Measurements from ENCODE around the gene CDH7.

The CDH7 gene

GRCh38 chr18:65821911-65822310, 71.1 kb downstream of the CDH7 start:
- no peaks in the 10 kb centered on the region for H3K27me3 ChIP-seq (ENCODE audit: control insufficient read depth, low read length)
- no peak overlapping the region for H3K27ac ChIP-seq (ENCODE audit: low read depth, low read length)
- H3K79me2 ChIP-seq (ENCODE audit: control insufficient read depth, low read length) = no peaks in the 10 kb centered on the region
- H3K36me3 ChIP-seq (ENCODE audit: control insufficient read depth, low read length) = no peaks in the 10 kb centered on the region
- H3K9me3 ChIP-seq (ENCODE audit: control insufficient read depth, insufficient read depth, low read length) = no peaks in the 10 kb centered on the region; the same call in 1 of the 2 replicates
- H3K4me2 ChIP-seq (ENCODE audit: low read length) = no peak overlapping the region
- no peaks in the 10 kb centered on the region for H3F3A ChIP-seq (ENCODE audit: control insufficient read depth, insufficient read depth)
- TF ChIP-seq CTCF (IDR thresholded peaks at IDR 0.05; ENCODE audit: low read depth, low read length, poor library complexity, severe bottlenecking) (no peak), EZH2phosphoT487 (IDR thresholded peaks at IDR 0.05; ENCODE audit: borderline replicate concordance, low read length) (no peak)
- no peaks in the 10 kb centered on the region for H3K9me2 ChIP-seq (replicated peaks; ENCODE audit: control insufficient read depth, low read length)
- no peaks in the 10 kb centered on the region for H4K20me1 ChIP-seq (ENCODE audit: control insufficient read depth, insufficient read depth, low read depth, low read length)
- no peaks in the 10 kb centered on the region for H3K4me1 ChIP-seq (ENCODE audit: control insufficient read depth, low read length)
- H3K4me3 ChIP-seq (ENCODE audit: low read length) = no peak overlapping the region

- H3K36me3 ChIP-seq (ENCODE audit: control insufficient read depth, low read length) = no peaks in the 10 kb centered on the region
- no peaks in the 10 kb centered on the region for H3K27me3 ChIP-seq (ENCODE audit: control insufficient read depth, low read length)
- no peaks in the 10 kb centered on the region for H3K4me1 ChIP-seq (ENCODE audit: control insufficient read depth, low read length)
- H3K27ac ChIP-seq (ENCODE audit: low read depth, low read length) = no peak overlapping the region
- H3K4me3 ChIP-seq (ENCODE audit: low read length) = no peak overlapping the region
- no peaks in the 10 kb centered on the region for H4K20me1 ChIP-seq (ENCODE audit: control insufficient read depth, insufficient read depth, low read depth, low read length)
- no peaks in the 10 kb centered on the region for H3F3A ChIP-seq (ENCODE audit: control insufficient read depth, insufficient read depth)
- H3K9me3 ChIP-seq (ENCODE audit: control insufficient read depth, insufficient read depth, low read length) = no peaks in the 10 kb centered on the region; the same call in 1 of the 2 replicates
- TF ChIP-seq EZH2phosphoT487 (IDR thresholded peaks at IDR 0.05; ENCODE audit: borderline replicate concordance, low read length) (no peak), CTCF (IDR thresholded peaks at IDR 0.05; ENCODE audit: low read depth, low read length, poor library complexity, severe bottlenecking) (no peak)
- H3K79me2 ChIP-seq (ENCODE audit: control insufficient read depth, low read length) = no peaks in the 10 kb centered on the region
- H3K4me2 ChIP-seq (ENCODE audit: low read length) = no peak overlapping the region
- no peaks in the 10 kb centered on the region for H3K9me2 ChIP-seq (replicated peaks; ENCODE audit: control insufficient read depth, low read length)
Observed at GRCh38 chr18:65822826-65823225, 72.0 kb downstream of the CDH7 start.

GRCh38 chr18:65827444-65827843, 76.6 kb downstream of the CDH7 start:
- H4K20me1 ChIP-seq (ENCODE audit: control insufficient read depth, insufficient read depth, low read depth, low read length) = no peaks in the 10 kb centered on the region
- no peak overlapping the region for H3K27ac ChIP-seq (ENCODE audit: low read depth, low read length)
- no peaks in the 10 kb centered on the region for H3K79me2 ChIP-seq (ENCODE audit: control insufficient read depth, low read length)
- H3K4me2 ChIP-seq (ENCODE audit: low read length) = no peak overlapping the region
- no peaks in the 10 kb centered on the region for H3K9me3 ChIP-seq (ENCODE audit: control insufficient read depth, insufficient read depth, low read length)
- H3K36me3 ChIP-seq (ENCODE audit: control insufficient read depth, low read length) = no peaks in the 10 kb centered on the region
- no peaks in the 10 kb centered on the region for H3K9me2 ChIP-seq (replicated peaks; ENCODE audit: control insufficient read depth, low read length)
- H3K4me1 ChIP-seq (ENCODE audit: control insufficient read depth, low read length) = no peaks in the 10 kb centered on the region
- no peak for TF ChIP-seq CTCF (IDR thresholded peaks at IDR 0.05; ENCODE audit: low read depth, low read length, poor library complexity, severe bottlenecking)
- TF ChIP-seq EZH2phosphoT487 (IDR thresholded peaks at IDR 0.05; ENCODE audit: borderline replicate concordance, low read length) = no peak
- H3F3A ChIP-seq (ENCODE audit: control insufficient read depth, insufficient read depth) = no peaks in the 10 kb centered on the region
- H3K4me3 ChIP-seq (ENCODE audit: low read length) = no peak overlapping the region
- H3K27me3 ChIP-seq (ENCODE audit: control insufficient read depth, low read length) = no peaks in the 10 kb centered on the region

DNA sequence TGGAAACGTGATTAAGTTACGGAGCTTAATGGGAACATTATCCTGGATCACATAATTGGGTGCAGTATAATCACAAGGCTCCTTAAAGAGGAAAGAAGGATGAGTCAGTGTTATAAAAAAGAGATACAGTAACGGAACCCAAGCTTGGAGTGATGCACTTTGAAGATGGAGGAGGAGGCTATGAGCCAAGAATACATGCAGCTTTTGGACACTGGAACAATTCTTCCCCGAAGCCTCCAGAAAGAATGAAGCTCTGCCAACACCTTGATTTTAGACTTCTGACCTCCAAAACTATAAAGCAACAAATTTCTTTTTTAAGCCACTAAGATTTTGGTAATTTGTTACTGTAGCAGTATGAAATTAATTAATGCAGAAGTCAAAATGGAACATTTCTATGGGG, 85.1 kb downstream of the CDH7 start:
- Histone ChIP-seq H3K79me2 (ENCODE audit: control insufficient read depth, low read length) (no peaks in the 10 kb centered on the region), H3K27me3 (ENCODE audit: control insufficient read depth, low read length) (no peaks in the 10 kb centered on the region), H3K9me2 (replicated peaks; ENCODE audit: control insufficient read depth, low read length) (no peaks in the 10 kb centered on the region), H3K27ac (ENCODE audit: low read depth, low read length) (no peak overlapping the region), H3K36me3 (ENCODE audit: control insufficient read depth, low read length) (no peaks in the 10 kb centered on the region), H3K9me3 (ENCODE audit: control insufficient read depth, insufficient read depth, low read length) (no peaks in the 10 kb centered on the region), H3F3A (ENCODE audit: control insufficient read depth, insufficient read depth) (no peaks in the 10 kb centered on the region), H3K4me2 (ENCODE audit: low read length) (no peak overlapping the region), H4K20me1 (ENCODE audit: control insufficient read depth, insufficient read depth, low read depth, low read length) (no peaks in the 10 kb centered on the region), H3K4me1 (ENCODE audit: control insufficient read depth, low read length) (no peaks in the 10 kb centered on the region), H3K4me3 (ENCODE audit: low read length) (no peak overlapping the region)
- TF ChIP-seq CTCF (IDR thresholded peaks at IDR 0.05; ENCODE audit: low read depth, low read length, poor library complexity, severe bottlenecking) = no peak
- TF ChIP-seq EZH2phosphoT487 (IDR thresholded peaks at IDR 0.05; ENCODE audit: borderline replicate concordance, low read length) = no peak

All from DOHH2 (cell line).